ENCODE results near the gene DPP6. TPM values are rescaled to one million over a fixed set of nuclear protein-coding genes. Genes with fewer than 3 reads are reported as not detected.

Gene DPP6
- total and polyA plus RNA-seq, 9 of the 15 experiments (the other 6 are each of a cell fraction or from before 2014, with no cell fraction given): not detected

- no peaks in the 10 kb centered on the region for H3K79me2 ChIP-seq (ENCODE audit: control insufficient read depth, insufficient read depth, low read length)
- POLR2A ChIA-PET: no interaction called here
- no peak for TF ChIP-seq STAT5A (IDR thresholded peaks at IDR 0.05; ENCODE audit: borderline replicate concordance, low read length)
- TF ChIP-seq KDM2B (CRISPR knock-in tag; IDR thresholded peaks at IDR 0.05): no peak
- TF ChIP-seq CCAR2 (IDR thresholded peaks at IDR 0.05; ENCODE audit: low read depth, low read length): no peak
- TF ChIP-seq HIVEP1 (CRISPR knock-in tag; IDR thresholded peaks at IDR 0.05): no peak
- TF ChIP-seq ATF4 (CRISPR knock-in tag; IDR thresholded peaks at IDR 0.05): no peak
- no peak for TF ChIP-seq ZBTB43 (CRISPR knock-in tag; IDR thresholded peaks at IDR 0.05)
- no peak for TF ChIP-seq POLR2A (conservative IDR thresholded peaks at IDR 0.05)
- TF ChIP-seq GTF2F1 (IDR thresholded peaks at IDR 0.05; ENCODE audit: low read depth, low read length): no peak
- no peak for TF ChIP-seq SP2 (IDR thresholded peaks at IDR 0.05; ENCODE audit: extremely low read depth, low read depth, low read length, poor library complexity, severe bottlenecking)
- no peak for TF ChIP-seq ZNF766 (CRISPR knock-in tag; conservative IDR thresholded peaks at IDR 0.05)
- no peak for TF ChIP-seq XRCC4 (IDR thresholded peaks at IDR 0.05; ENCODE audit: extremely low read depth, insufficient read depth, insufficient read length)
- no peak for TF ChIP-seq ZNF764 (CRISPR knock-in tag; IDR thresholded peaks at IDR 0.05; ENCODE audit: low read depth)
- no peak for TF ChIP-seq TRIM25 (IDR thresholded peaks at IDR 0.05; ENCODE audit: borderline replicate concordance)
- no peak for TF ChIP-seq ZSCAN32 (CRISPR knock-in tag; IDR thresholded peaks at IDR 0.05)
- TF ChIP-seq GTF2B (IDR thresholded peaks at IDR 0.05; ENCODE audit: extremely low read depth, insufficient read length): no peak
- no peaks in the 10 kb centered on the region for H3K9me1 ChIP-seq (ENCODE audit: control insufficient read depth, insufficient read depth, low read length)
- H2AFZ ChIP-seq (ENCODE audit: low read depth, low read length): no peak overlapping the region
- H3K4me2 ChIP-seq (ENCODE audit: insufficient read depth, low read length): no peak overlapping the region
- in situ Hi-C loops (cut with MboI) (no loop called here), intact Hi-C loops (cut with micrococcal nuclease) (loop anchor here (5.0 kb wide), 1 partner anchor 433 kb away; no protein-coding TSS in a partner anchor)
- no peaks in the 10 kb centered on the region for H4K20me1 ChIP-seq (replicated peaks; ENCODE audit: control insufficient read depth, insufficient read depth, low read length)
- no TSS peak for BruUV-seq (replicated peaks)
- no peaks in the 10 kb centered on the region for H3K27me3 ChIP-seq (ENCODE audit: control insufficient read depth in 2 of 2, insufficient read depth in 2 of 2, low read length in 2 of 2)
- H3K27ac ChIP-seq (ENCODE audit: extremely low read depth, low read depth, low read length): no peak overlapping the region
- H3K4me3 ChIP-seq: no peak overlapping the region
- no peaks in the 10 kb centered on the region for H3K36me3 ChIP-seq (ENCODE audit: control insufficient read depth, insufficient read depth, low read length)
- ATAC-seq (no peak), FAIRE-seq (no peak), DNase-seq (ENCODE audit: extremely low read depth in 1 of 4, low spot score in 3 of 4) (no peak)
- H3K9me3 ChIP-seq (replicated peaks; ENCODE audit: control insufficient read depth, insufficient read depth, low read depth, low read length): no peaks in the 10 kb centered on the region
- no peak overlapping the region for H3K9ac ChIP-seq (ENCODE audit: insufficient read depth in 1 of 2, low read depth in 2 of 2, low read length in 2 of 2)
- CTCF ChIA-PET (ENCODE audit: low intra/inter-chr PET ratio): no interaction called here
- H3K4me1 ChIP-seq (replicated peaks in 1 of 2; ENCODE audit: control insufficient read depth in 2 of 2, insufficient read depth in 2 of 2, low read length in 2 of 2): no peaks in the 10 kb centered on the region
Observed at GRCh38 chr7:154504918-154505317, 452.7 kb downstream of the DPP6 start.
